ENCODE results near the gene CHD5.

- TF ChIP-seq CTCF (IDR thresholded peaks at IDR 0.05) (no peak), POLR2A (IDR thresholded peaks at IDR 0.05) (no peak)
Measured at GRCh38 chr1:6163973-6164617, 16.0 kb downstream of the CHD5 start.
